ENCODE results near the gene TIMM17A.

GRCh38 chr1:201906336-201906735 lies 49.0 kb upstream of the TIMM17A start:
- no peak for TF ChIP-seq CTCF (conservative IDR thresholded peaks at IDR 0.05 in 1 of 2, IDR thresholded peaks at IDR 0.05 in 1 of 2; ENCODE audit: low read depth in 1 of 2, low read length in 2 of 2)
- no peak for TF ChIP-seq EZH2 (IDR thresholded peaks at IDR 0.05; ENCODE audit: low read length, missing control alignments)

Measured in fibroblast of lung (primary cell).